Suprapubic skin (tissue), 4 donors: Measurements from ENCODE around the gene NDUFB2. TPM values are rescaled to one million over a fixed set of nuclear protein-coding genes. Genes with fewer than 3 reads are reported as not detected.
"Not testable (repeated sequence)": the region's sequence is repeated elsewhere in the genome, so short reads cannot be mapped to it uniquely, and the experiment has no call there.

Source experiments
- DNase-seq, 2 donors: peaks; one replicate each; pipeline ENCODE4 v3.0.0-alpha.2; 2019; ENCODE audit warnings: low spot score in 2 of 2
- H3K27ac ChIP-seq: fragments of 200-600 bp; sonication (generic); one replicate; pipeline ENCODE4 v1.5.1; 2019
- H3K27me3 ChIP-seq: fragments of 200-600 bp; sonication (generic); one replicate; pipeline ENCODE4 v1.5.1; 2019
- H3K36me3 ChIP-seq: fragments of 200-600 bp; sonication (generic); one replicate; pipeline ENCODE4 v1.5.1; 2019
- H3K4me1 ChIP-seq: fragments of 200-600 bp; sonication (generic); one replicate; pipeline ENCODE4 v1.5.1; 2019
- H3K4me3 ChIP-seq: fragments of 200-600 bp; sonication (generic); one replicate; pipeline ENCODE4 v1.5.1; 2019; ENCODE audit warnings: mild to moderate bottlenecking
- H3K9me3 ChIP-seq: fragments of 200-600 bp; sonication (generic); one replicate; pipeline ENCODE4 v1.5.1; 2019
- EP300 ChIP-seq: sonication (generic); formaldehyde crosslinking; IDR thresholded peaks from one replicate; pipeline ENCODE4 v1.6.1; 2017; ENCODE audit warnings: antibody characterized with exemption
- POLR2A ChIP-seq, 2 donors: fragments of 450-650 bp; IDR thresholded peaks; one replicate each; pipeline ENCODE4 v1.6.1; 2017; ENCODE audit warnings: antibody characterized with exemption in 2 of 2, mild to moderate bottlenecking in 2 of 2, moderate library complexity in 2 of 2
- POLR2AphosphoS5 ChIP-seq, 3 donors: sonication (generic); formaldehyde crosslinking; IDR thresholded peaks; one replicate each; pipeline ENCODE4 v1.6.1; 2017; ENCODE audit warnings: antibody characterized with exemption in 3 of 3
- WGBS: methylation state at CpG from one replicate; pipeline ENCODE4 v1.1.5; 2018; 5-methylcytosine and 5-hydroxymethylcytosine counted together
- total RNA-seq, 4 donors: library from RNA; depleted of rRNA; stranded (reverse); fragments of >200 nt; gene quantifications; one replicate each; pipeline ENCODE4 v1.1.0, GENCODE V29; 2016
- TF ChIP-seq, protein P1 (sequence below), 2 donors: fragments of 200-600 bp in 1 of 2; fragments of 450-650 bp in 1 of 2; sonication (generic) in 1 of 2; IDR thresholded peaks; one replicate each; pipeline ENCODE4 v1.5.1; 2016 to 2019; ENCODE audit warnings: antibody characterized with exemption in 2 of 2, mild to moderate bottlenecking in 1 of 2, moderate library complexity in 1 of 2

The NDUFB2 gene
- total RNA-seq, 4 donors from 2014 or later, result 104 to 435 (median 229) TPM

DNA sequence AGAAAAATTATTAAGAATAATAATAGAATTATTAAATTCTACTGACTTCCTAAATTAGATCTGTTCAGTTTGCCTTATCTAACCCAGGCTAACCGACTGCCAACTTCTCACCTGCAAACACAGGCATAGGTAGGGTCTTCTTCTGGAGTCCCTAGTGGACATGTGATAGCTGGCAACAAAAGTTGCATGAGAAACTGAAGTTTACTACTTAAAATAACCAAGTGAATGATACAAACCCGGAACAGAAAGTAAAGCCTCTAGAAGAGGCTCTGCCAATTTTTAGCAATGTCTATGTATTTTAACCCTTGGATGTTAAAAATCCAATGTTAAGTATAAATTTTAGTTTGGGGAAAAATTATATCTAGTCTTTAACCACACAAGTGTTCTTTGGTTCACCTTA, 37.6 kb downstream of the NDUFB2 start:
- Histone ChIP-seq H3K36me3 (peaks cover 34% of the 10 kb centered on the region), H3K9me3 (no peaks in the 10 kb centered on the region), H3K4me3 (no peak overlapping the region), H3K27me3 (no peaks in the 10 kb centered on the region), H3K4me1 (no peaks in the 10 kb centered on the region), H3K27ac (no peak overlapping the region)
- WGBS, result 74% methylated on average over 2 of the region's 2 CpGs
- no peak for DNase-seq
- no peak for TF ChIP-seq POLR2AphosphoS5 (IDR thresholded peaks at IDR 0.05)
- no peak for TF ChIP-seq POLR2A (IDR thresholded peaks at IDR 0.05)

- TF ChIP-seq, protein P1, sequence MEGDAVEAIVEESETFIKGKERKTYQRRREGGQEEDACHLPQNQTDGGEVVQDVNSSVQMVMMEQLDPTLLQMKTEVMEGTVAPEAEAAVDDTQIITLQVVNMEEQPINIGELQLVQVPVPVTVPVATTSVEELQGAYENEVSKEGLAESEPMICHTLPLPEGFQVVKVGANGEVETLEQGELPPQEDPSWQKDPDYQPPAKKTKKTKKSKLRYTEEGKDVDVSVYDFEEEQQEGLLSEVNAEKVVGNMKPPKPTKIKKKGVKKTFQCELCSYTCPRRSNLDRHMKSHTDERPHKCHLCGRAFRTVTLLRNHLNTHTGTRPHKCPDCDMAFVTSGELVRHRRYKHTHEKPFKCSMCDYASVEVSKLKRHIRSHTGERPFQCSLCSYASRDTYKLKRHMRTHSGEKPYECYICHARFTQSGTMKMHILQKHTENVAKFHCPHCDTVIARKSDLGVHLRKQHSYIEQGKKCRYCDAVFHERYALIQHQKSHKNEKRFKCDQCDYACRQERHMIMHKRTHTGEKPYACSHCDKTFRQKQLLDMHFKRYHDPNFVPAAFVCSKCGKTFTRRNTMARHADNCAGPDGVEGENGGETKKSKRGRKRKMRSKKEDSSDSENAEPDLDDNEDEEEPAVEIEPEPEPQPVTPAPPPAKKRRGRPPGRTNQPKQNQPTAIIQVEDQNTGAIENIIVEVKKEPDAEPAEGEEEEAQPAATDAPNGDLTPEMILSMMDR (IDR thresholded peaks at IDR 0.05), result no peak
- TF ChIP-seq POLR2AphosphoS5 (IDR thresholded peaks at IDR 0.05), result no peak
- no peak for TF ChIP-seq EP300
- no peak for TF ChIP-seq POLR2A (IDR thresholded peaks at IDR 0.05)
- no peaks in the 10 kb centered on the region for H3K9me3 ChIP-seq
- no peak for DNase-seq
- no peak overlapping the region for H3K4me3 ChIP-seq
- no peak overlapping the region for H3K27ac ChIP-seq
- peaks cover 37% of the 10 kb centered on the region for H3K36me3 ChIP-seq
- 91% methylated on average over 2 of the region's 2 CpGs for WGBS
- H3K4me1 ChIP-seq, result no peaks in the 10 kb centered on the region
- no peaks in the 10 kb centered on the region for H3K27me3 ChIP-seq
These were observed 38.2 kb downstream of the NDUFB2 start for GRCh38 chr7:140734729-140735128.

DNA sequence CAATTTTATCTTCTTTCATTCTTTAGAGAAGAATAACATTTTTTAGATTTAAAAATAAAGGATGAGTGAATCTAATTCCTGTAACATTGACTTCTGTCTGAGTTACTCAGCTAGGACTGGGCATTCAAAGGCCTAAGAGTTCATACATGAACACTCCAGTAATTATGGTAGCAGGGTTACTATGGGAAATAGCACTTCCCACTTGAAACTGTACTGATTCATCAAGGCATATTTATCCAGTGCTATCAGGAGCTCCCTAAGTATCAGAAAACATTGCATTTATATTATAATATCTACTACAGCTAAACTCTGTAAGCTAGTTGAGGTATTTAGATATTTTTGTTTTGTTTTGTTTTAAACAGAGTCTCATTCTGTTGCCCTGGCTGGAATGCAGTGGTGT, 41.8 kb downstream of the NDUFB2 start:
- H3K36me3 ChIP-seq, result peaks cover 34% of the 10 kb centered on the region
- no peaks in the 10 kb centered on the region for H3K27me3 ChIP-seq
- no peaks in the 10 kb centered on the region for H3K4me1 ChIP-seq
- H3K27ac ChIP-seq, result no peak overlapping the region
- no peaks in the 10 kb centered on the region for H3K9me3 ChIP-seq
- no peak for DNase-seq
- no peak overlapping the region for H3K4me3 ChIP-seq
- TF ChIP-seq POLR2AphosphoS5 (IDR thresholded peaks at IDR 0.05) (no peak), EP300 (no peak), POLR2A (IDR thresholded peaks at IDR 0.05) (no peak)
- TF ChIP-seq, protein P1 (IDR thresholded peaks at IDR 0.05), result no peak

- not testable (repeated sequence) for H3K4me3 ChIP-seq, H3K27me3 ChIP-seq, H3K4me1 ChIP-seq, DNase-seq, H3K27ac ChIP-seq, H3K9me3 ChIP-seq
- peaks cover 28% of the 10 kb centered on the region for H3K36me3 ChIP-seq
- 100% methylated on average over 2 of the region's 4 CpGs for WGBS
These were observed 46.7 kb downstream of the NDUFB2 start for GRCh38 chr7:140743255-140743654.

- Histone ChIP-seq H3K4me1 (no peaks in the 10 kb centered on the region), H3K27ac (no peak overlapping the region), H3K9me3 (no peaks in the 10 kb centered on the region), H3K4me3 (no peak overlapping the region), H3K36me3 (peaks cover 28% of the 10 kb centered on the region), H3K27me3 (no peaks in the 10 kb centered on the region)
- DNase-seq, result no peak
- TF ChIP-seq POLR2A (IDR thresholded peaks at IDR 0.05) (no peak), POLR2AphosphoS5 (IDR thresholded peaks at IDR 0.05) (no peak), EP300 (no peak)
- TF ChIP-seq, protein P1 (IDR thresholded peaks at IDR 0.05), result no peak
- whole genome bisulfite sequencing, result 80% methylated on average over 2 of the region's 2 CpGs
These were observed 47.5 kb downstream of the NDUFB2 start for GRCh38 chr7:140744005-140744404.

DNA sequence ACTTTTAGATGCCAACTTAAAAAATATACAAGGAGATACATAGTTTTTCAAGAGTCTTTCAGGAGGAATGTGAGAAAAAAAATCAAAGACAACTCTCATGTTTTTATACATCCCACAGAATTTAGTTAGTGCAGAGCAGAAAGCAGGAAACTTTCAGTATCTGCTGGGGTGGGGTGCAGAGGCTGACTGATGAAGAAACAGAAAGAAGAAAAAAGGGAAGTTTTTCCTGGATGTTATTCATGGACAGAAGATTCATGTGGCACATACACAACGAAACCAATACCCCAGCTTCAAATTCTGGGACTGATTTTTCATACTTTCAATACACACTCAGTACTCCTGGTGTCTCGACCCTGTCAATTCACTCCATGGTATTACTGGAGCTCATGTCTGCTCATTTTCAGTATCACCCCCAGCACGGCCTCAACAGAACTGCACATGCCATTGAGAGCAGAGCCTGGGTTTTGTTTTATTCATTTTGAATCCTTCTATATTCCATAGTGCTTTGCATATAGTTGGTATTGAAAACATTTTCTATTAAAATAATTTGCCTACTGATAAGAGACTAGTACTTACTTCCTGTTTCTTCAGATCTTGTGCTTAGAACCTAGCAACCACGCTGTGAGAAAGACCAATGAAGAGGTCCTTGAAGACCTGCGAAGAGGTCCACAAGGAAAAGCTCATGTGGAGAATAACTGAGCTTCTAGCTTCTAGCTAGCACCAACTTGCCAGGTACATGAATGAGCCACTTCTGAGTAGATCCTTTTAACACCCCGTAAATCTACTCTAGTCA, 49.0 kb downstream of the NDUFB2 start:
- DNase-seq, result no peak
- Histone ChIP-seq H3K27ac (no peak overlapping the region), H3K4me1 (no peaks in the 10 kb centered on the region), H3K36me3 (peaks cover 28% of the 10 kb centered on the region), H3K9me3 (no peaks in the 10 kb centered on the region), H3K27me3 (no peaks in the 10 kb centered on the region), H3K4me3 (no peak overlapping the region)
- 90% methylated on average over 6 of the region's 6 CpGs for WGBS
- TF ChIP-seq EP300 (no peak), POLR2AphosphoS5 (IDR thresholded peaks at IDR 0.05) (no peak), POLR2A (IDR thresholded peaks at IDR 0.05) (no peak)
- TF ChIP-seq, protein P1 (IDR thresholded peaks at IDR 0.05), result no peak
